Measurements from ENCODE around the gene TIAM2.

GRCh38 chr6:154996841-154997311 is 1.8 kb downstream of the TIAM2 start:
- TF ChIP-seq FOXM1 (IDR thresholded peaks at IDR 0.05; ENCODE audit: borderline replicate concordance) = no peak
- TF ChIP-seq BHLHE40 (IDR thresholded peaks at IDR 0.05; ENCODE audit: borderline replicate concordance) = no peak
- TF ChIP-seq SP1 (IDR thresholded peaks at IDR 0.05) = no peak
- peak; percentile 88 for TF ChIP-seq PKNOX1 (IDR thresholded peaks at IDR 0.05)
- TF ChIP-seq ARNT (IDR thresholded peaks at IDR 0.05) = no peak

Data from HEK293T (cell line).